Hepatocyte (in vitro differentiated cells): ENCODE data around the gene DOCK2. TPM values are rescaled to one million over a fixed set of nuclear protein-coding genes. Genes with fewer than 3 reads are reported as not detected.

Source experiments
- DNase-seq: peaks from one replicate; pipeline ENCODE4 v3.0.0-alpha.2; 2016; ENCODE audit warnings: low spot score
- H2AFZ ChIP-seq: fragments of 200-600 bp; sonication (generic); 2 replicates; pipeline ENCODE4 v1.6.0; 2016; ENCODE audit warnings: antibody characterized with exemption, mild to moderate bottlenecking
- H3K27ac ChIP-seq: fragments of 200-600 bp; sonication (generic); 2 replicates; pipeline ENCODE4 v1.5.1; 2016; ENCODE audit warnings: mild to moderate bottlenecking
- H3K27me3 ChIP-seq: fragments of 200-600 bp; sonication (generic); 2 replicates; pipeline ENCODE4 v1.6.1; 2016
- H3K36me3 ChIP-seq: fragments of 200-600 bp; sonication (generic); replicated peaks from 2 replicates; pipeline ENCODE4 v1.5.1; 2016; ENCODE audit warnings: low read depth; ENCODE audit not compliant: insufficient read depth
- H3K4me1 ChIP-seq: fragments of 200-600 bp; sonication (generic); 2 replicates; pipeline ENCODE4 v1.5.1; 2016; ENCODE audit warnings: mild to moderate bottlenecking, moderate library complexity; ENCODE audit not compliant: insufficient read depth
- H3K4me2 ChIP-seq: fragments of 200-600 bp; sonication (generic); 2 replicates; pipeline ENCODE4 v1.6.0; 2016
- H3K4me3 ChIP-seq: fragments of 200-600 bp; sonication (generic); 2 replicates; pipeline ENCODE4 v1.5.1; 2016; ENCODE audit warnings: mild to moderate bottlenecking
- H3K79me2 ChIP-seq: fragments of 200-600 bp; sonication (generic); 2 replicates; pipeline ENCODE4 v1.6.0; 2017; ENCODE audit warnings: mild to moderate bottlenecking
- H3K9me2 ChIP-seq: fragments of 200-600 bp; sonication (generic); replicated peaks from 2 replicates; pipeline ENCODE4 v1.6.0; 2017; ENCODE audit warnings: mild to moderate bottlenecking; ENCODE audit not compliant: insufficient read depth
- H3K9me3 ChIP-seq: fragments of 200-600 bp; sonication (generic); 2 replicates; pipeline ENCODE4 v1.5.1; 2016; ENCODE audit warnings: low read depth, mild to moderate bottlenecking
- H4K20me1 ChIP-seq: fragments of 200-600 bp; sonication (generic); 2 replicates; pipeline ENCODE4 v1.6.0; 2016; ENCODE audit warnings: mild to moderate bottlenecking; ENCODE audit not compliant: insufficient read depth, poor library complexity, severe bottlenecking
- EZH2 ChIP-seq: fragments of 200-600 bp; sonication (generic); IDR thresholded peaks from 2 replicates; pipeline ENCODE4 v1.6.1; 2016; ENCODE audit warnings: antibody characterized with exemption, mild to moderate bottlenecking, borderline replicate concordance
- EZH2phosphoT487 ChIP-seq: fragments of 200-600 bp; sonication (generic); IDR thresholded peaks from one replicate; pipeline ENCODE4 v1.6.1; 2018; ENCODE audit warnings: antibody characterized with exemption, mild to moderate bottlenecking, low read depth, moderate library complexity; ENCODE audit not compliant: unreplicated experiment, severe bottlenecking
- WGBS: methylation state at CpG from one replicate; pipeline ENCODE4 v1.1.6; 2016; ENCODE audit warnings: low lambda C conversion rate; ENCODE audit errors: missing lambda C conversion rate; 5-methylcytosine and 5-hydroxymethylcytosine counted together
- polyA plus RNA-seq: library from polyadenylated mRNA; unstranded; fragments of >200 nt; fragmentation: Nextera tagmentation; extraction: Ambion mirVana; gene quantifications from 2 replicates; pipeline ENCODE4 v1.2.1, GENCODE V29; 2016
- total RNA-seq: library from RNA; depleted of rRNA; stranded (reverse); fragments of >200 nt; gene quantifications from 2 replicates; pipeline ENCODE4 v1.2.3, GENCODE V29; 2014
- TF ChIP-seq, protein P1 (sequence below): fragments of 200-600 bp; sonication (generic); IDR thresholded peaks from 2 replicates; pipeline ENCODE4 v1.5.1; 2016; ENCODE audit warnings: antibody characterized with exemption, mild to moderate bottlenecking; ENCODE audit not compliant: poor library complexity

DOCK2 gene
- total and polyA plus RNA-seq, 2 experiments from 2014 or later: 0.60 TPM; not detected in 1

DNA sequence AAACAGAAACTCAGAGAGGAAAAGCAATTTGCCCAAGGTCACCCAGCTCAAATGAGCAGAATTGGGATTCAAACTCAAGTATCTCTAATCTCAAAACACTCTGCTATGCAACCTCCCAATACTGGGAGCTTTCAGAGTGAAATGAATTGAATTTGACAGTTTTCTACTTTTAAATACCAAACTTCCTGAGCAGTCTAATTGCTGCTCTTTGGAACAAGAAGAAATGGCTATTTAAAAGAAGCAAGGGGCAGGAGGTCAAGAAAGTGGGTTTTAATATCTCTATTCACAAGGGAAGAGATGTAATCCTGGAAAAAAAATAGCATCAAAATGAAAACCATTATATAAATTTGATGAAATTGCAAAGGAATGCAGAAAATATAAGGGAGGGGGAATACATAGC, 200.6 kb downstream of the DOCK2 start:
- Histone ChIP-seq H3K4me3 (no peak overlapping the region), H3K27me3 (peaks cover 10% of the 10 kb centered on the region), H3K4me1 (no peaks in the 10 kb centered on the region), H3K9me2 (no peaks in the 10 kb centered on the region), H3K9me3 (no peaks in the 10 kb centered on the region), H2AFZ (no peak overlapping the region), H3K4me2 (no peak overlapping the region), H3K79me2 (no peaks in the 10 kb centered on the region), H4K20me1 (no peaks in the 10 kb centered on the region), H3K27ac (no peak overlapping the region), H3K36me3 (no peaks in the 10 kb centered on the region)
- no peak for DNase-seq
- no peak for TF ChIP-seq EZH2phosphoT487
- TF ChIP-seq, protein P1, sequence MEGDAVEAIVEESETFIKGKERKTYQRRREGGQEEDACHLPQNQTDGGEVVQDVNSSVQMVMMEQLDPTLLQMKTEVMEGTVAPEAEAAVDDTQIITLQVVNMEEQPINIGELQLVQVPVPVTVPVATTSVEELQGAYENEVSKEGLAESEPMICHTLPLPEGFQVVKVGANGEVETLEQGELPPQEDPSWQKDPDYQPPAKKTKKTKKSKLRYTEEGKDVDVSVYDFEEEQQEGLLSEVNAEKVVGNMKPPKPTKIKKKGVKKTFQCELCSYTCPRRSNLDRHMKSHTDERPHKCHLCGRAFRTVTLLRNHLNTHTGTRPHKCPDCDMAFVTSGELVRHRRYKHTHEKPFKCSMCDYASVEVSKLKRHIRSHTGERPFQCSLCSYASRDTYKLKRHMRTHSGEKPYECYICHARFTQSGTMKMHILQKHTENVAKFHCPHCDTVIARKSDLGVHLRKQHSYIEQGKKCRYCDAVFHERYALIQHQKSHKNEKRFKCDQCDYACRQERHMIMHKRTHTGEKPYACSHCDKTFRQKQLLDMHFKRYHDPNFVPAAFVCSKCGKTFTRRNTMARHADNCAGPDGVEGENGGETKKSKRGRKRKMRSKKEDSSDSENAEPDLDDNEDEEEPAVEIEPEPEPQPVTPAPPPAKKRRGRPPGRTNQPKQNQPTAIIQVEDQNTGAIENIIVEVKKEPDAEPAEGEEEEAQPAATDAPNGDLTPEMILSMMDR: no peak
- TF ChIP-seq EZH2: no peak

DNA sequence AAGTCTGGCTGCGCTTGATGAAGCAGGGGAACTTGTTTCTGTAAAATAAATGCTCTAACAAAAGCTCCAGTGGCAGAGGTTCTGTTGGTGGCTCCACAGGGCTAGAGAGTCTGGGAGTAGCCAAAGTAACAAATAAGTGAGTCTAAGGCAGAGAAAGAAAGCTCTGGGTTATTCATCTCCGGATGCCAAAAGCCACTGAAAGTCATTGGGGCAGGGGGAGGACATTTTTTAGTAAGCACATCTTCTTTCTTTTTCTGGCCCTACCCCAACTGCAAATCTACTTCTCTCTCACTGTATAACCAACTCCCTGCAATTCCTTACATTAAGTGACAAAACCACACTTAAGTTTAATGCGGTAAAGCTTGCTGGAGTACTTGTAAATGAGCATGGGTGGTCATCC, 201.6 kb downstream of the DOCK2 start:
- H3K4me3 ChIP-seq: no peak overlapping the region
- H3K9me3 ChIP-seq: no peaks in the 10 kb centered on the region
- TF ChIP-seq EZH2phosphoT487: no peak
- TF ChIP-seq EZH2: no peak
- TF ChIP-seq, protein P1: no peak
- DNase-seq: no peak
- 93% methylated on average over 3 of the region's 3 CpGs for WGBS
- H3K79me2 ChIP-seq: no peaks in the 10 kb centered on the region
- H3K4me2 ChIP-seq: no peak overlapping the region
- H3K27ac ChIP-seq: no peak overlapping the region
- no peaks in the 10 kb centered on the region for H3K9me2 ChIP-seq
- H3K4me1 ChIP-seq: no peaks in the 10 kb centered on the region
- H4K20me1 ChIP-seq: no peaks in the 10 kb centered on the region
- H3K36me3 ChIP-seq: no peaks in the 10 kb centered on the region
- H3K27me3 ChIP-seq: peaks cover 10% of the 10 kb centered on the region
- H2AFZ ChIP-seq: no peak overlapping the region

DNA sequence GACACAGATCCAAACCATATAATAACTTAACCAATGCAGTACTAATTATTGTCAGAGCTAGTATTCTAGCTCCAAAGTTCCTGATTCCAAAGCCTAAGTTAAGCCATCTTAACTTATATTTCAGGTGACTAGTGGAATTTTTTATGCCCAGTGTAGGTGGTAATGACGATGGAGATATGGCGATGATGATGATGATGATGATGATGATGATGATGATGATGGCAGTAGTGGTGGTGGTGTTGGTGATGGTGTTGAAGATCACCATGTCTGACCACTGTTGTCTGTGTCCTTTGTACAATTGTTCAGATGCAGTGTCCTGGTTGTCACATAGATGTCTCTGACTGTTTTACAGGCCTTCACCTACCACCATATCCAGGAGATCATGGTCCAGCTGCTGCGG, 203.3 kb downstream of the DOCK2 start:
- Histone ChIP-seq H3K9me2 (no peaks in the 10 kb centered on the region), H3K4me3 (no peak overlapping the region), H3K9me3 (no peaks in the 10 kb centered on the region), H4K20me1 (no peaks in the 10 kb centered on the region), H3K4me1 (no peaks in the 10 kb centered on the region), H2AFZ (no peak overlapping the region), H3K27me3 (peaks cover 10% of the 10 kb centered on the region), H3K4me2 (no peak overlapping the region), H3K27ac (no peak overlapping the region), H3K79me2 (no peaks in the 10 kb centered on the region), H3K36me3 (no peaks in the 10 kb centered on the region)
- no peak for DNase-seq
- TF ChIP-seq EZH2phosphoT487: no peak
- TF ChIP-seq, protein P1: no peak
- no peak for TF ChIP-seq EZH2
- WGBS: 91% methylated on average over 3 of the region's 3 CpGs

DNA sequence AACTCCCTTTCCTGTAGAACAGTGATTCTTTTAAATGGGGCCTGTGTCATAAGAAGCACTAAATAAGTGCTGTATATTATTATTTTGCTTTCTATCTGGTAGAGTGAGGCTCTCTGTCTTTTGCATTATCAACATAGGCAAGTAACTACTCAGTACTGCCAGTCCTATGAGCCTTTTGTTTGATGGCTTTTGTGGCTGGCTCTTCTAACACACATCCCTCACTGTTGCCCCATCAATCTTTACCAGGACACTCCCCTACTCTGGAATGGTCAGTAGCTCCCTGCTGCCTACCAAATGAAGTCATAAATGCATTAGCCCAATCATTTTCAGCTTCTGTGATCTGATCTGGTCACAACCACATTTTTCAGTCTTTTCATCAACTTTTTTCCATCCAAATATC, 205.6 kb downstream of the DOCK2 start:
- no peaks in the 10 kb centered on the region for H3K9me3 ChIP-seq
- no peak overlapping the region for H3K27ac ChIP-seq
- H3K4me1 ChIP-seq: no peaks in the 10 kb centered on the region
- no peak for DNase-seq
- H3K79me2 ChIP-seq: no peaks in the 10 kb centered on the region
- H3K9me2 ChIP-seq: no peaks in the 10 kb centered on the region
- no peak overlapping the region for H2AFZ ChIP-seq
- peaks cover 4% of the 10 kb centered on the region for H3K27me3 ChIP-seq
- no peaks in the 10 kb centered on the region for H3K36me3 ChIP-seq
- H3K4me2 ChIP-seq: no peak overlapping the region
- H3K4me3 ChIP-seq: no peak overlapping the region
- no peaks in the 10 kb centered on the region for H4K20me1 ChIP-seq
- TF ChIP-seq EZH2phosphoT487 (no peak), EZH2 (no peak)
- TF ChIP-seq, protein P1: no peak
